GM18873 (cell line): ENCODE measurements around the gene CAMK4.

ENCODE experiments used
- ATAC-seq: cut with Tn5 transposase; IDR thresholded peaks from one replicate; pipeline ENCODE4 v1.9.1; 2021; ENCODE audit warnings: mild to moderate bottlenecking, moderate library complexity, moderate number of reproducible peaks; ENCODE audit not compliant: unreplicated experiment, low FRiP score

CAMK4 gene

DNA sequence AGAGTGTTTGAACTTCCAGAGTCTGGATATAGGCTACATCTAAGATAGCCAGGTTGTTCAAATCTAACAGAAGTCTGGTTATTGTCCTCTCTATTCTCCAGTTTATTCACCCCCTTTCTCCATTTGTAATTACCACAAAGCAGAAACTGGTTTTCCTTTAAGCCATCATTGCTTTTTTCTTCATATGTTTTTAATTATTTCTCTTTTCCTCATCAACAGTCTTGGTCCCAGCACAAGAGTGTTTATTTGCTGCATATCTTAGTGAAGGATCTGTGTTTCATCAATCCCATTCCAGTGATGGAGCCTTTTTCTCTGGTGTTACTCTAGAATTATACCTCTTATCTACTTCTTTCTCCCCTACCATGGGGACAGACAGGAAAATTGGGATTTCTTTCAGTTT is 142.2 kb downstream of the CAMK4 start:
- ATAC-seq: no peak

DNA sequence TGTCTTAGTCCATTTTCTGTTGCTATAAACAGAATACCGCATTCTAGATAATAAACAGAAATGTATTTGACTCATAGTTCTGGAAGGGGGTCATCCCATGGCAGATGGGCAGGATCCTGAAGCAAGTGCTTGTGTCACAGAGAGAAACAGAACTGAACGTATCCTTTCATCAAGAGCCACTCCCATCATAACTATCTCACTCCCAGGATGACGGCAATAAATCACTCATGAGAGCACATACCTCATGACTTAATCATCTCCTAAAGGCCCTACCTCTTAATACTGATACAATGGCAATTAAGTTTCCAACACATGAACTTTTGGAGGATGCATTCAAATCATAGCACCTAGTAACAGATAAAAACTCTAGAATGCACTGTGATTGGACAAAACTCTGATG is 142.9 kb downstream of the CAMK4 start:
- ATAC-seq: no peak

DNA sequence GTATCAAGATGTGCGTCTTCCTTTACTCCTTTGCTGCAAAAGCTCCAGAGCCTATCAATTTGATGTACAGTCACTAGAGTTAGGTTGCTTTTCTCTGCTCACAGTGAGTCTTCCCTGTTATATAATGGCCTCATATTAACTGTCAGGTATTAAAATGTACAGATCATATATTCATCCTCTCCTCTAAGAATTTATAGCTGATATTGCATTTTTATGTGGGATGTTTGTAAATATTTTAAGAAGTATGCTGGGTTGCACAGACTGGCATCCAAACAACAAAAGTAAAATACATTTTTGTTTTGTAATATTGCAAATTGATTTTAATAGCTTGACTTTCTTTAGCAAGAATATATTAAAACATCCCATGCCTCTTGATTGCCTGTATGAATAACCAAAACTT is 148.6 kb downstream of the CAMK4 start:
- no peak for ATAC-seq

DNA sequence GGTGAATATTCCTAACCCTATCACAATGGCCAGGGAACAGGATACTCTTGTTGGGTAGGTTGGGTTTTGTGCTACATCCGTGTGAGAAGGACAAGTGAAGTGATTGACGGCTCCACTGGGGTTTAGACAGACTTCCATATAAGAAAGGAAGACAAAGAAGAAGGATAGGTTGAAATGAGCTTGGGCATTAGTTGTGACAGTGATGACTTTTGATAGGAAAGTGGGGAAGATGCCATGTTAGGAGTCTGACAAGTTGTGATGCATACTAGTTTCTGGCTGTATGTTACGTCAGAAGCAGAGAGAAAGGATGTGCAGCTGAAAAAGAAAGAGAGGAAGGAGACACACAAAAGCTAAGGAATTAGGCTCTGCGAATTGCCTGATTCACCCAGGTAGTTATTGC is 150.2 kb downstream of the CAMK4 start:
- no peak for ATAC-seq

DNA sequence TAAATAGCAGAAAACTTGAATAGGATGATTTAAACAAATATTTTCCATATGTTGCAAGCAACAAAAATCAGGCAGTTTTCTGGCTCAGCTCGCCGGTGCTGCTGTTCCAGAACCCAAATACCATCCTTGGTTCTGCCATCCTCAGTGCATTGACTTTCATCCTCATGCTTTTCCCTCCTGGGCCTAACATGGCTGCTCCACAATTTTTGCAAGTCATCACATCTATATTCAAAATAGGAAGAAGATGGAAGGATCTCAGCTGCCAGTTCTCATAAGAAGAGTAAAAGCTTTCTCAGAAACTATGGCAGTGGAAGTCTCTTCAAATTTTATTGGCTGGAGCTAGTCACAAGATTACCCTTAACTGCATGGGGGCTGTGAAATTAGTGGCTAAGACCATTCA is 151.5 kb downstream of the CAMK4 start:
- no peak for ATAC-seq

DNA sequence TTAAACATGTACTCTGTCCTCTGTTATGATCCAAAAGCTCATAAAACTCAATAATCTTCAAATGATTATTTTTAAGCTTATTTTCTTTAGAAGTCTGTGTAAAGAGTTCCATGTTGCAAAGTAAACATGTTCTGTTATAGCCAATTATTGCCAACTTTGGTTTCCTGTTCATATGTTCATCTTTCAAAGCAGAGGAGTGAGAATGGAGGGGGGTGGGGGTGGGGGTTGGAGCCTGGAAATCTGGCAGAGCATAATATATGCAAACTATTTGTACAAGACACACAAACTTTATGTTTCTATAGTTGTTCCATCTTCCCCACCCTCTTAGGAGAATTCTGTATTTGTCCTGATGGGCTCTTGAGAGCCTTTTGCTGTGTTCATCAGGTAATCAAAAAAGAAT is 153.1 kb downstream of the CAMK4 start:
- no peak for ATAC-seq

DNA sequence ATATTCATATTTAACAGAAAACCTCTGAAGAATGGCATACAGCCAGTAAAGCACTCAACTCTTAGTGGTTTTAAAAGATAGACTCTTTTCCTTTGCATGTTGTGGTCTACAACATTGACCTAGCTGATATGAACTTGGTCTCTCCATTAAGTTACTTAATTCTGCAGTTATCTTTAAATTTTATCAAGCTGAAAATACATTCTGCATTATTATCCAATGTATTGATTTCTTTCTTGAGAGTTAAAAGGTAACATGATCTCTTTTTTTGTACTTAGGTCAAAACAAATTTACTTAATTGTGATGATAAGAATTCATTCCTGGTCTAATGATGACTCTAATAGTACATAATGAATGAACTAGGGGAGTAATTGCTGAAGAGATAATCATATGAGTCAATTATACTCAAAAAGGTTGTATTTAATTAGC is 155.2 kb downstream of the CAMK4 start:
- no peak for ATAC-seq

DNA sequence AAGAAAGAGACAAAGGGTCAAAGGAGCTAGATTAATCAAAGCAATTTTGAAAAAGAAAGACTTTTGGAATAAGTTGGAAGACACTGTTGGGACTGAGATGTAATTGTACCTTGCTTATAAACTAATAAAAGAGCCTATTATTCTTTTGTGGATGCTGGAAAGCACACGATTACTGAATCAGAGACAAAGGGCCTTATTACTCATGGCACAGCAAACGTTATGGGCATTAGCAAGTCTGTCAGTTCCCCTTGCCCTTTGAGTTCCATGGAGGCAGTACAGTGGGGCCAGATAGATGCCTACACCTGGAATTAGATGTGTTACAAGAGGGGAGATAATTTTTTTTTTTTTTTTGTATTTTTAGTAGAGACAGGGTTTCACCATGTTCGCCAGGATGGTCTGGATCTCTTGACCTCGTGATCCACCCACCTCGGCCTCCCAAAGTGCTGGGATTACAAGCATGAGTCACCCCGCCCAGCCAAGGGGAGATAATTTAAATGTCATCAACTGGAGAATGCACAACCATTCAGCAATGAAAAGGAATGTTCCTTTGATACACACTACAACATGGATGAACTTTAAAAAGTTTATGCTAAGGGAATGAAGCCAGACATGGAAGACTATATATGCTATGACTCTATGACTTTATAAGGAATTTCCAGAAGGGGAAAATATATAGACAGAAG is 159.2 kb downstream of the CAMK4 start:
- ATAC-seq: no peak

DNA sequence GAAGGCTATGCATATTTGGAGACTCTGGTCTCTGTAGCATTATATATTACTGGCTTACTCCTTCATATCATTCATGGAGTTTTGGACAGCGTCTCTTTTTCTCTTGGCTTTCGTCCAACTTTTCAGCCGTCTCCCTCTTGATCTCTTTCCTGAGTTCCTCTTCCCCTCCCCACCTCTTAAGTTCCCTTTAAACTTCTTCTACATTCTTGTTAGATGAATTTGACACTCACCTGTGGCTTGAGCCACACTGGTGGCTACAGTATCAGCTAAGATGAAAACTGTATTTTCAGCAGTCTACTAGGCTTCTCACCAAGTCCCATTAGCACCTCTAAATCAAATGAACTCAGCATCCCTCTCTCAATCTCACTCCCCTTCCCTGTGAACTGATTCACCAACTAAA is 160.0 kb downstream of the CAMK4 start:
- no peak for ATAC-seq

DNA sequence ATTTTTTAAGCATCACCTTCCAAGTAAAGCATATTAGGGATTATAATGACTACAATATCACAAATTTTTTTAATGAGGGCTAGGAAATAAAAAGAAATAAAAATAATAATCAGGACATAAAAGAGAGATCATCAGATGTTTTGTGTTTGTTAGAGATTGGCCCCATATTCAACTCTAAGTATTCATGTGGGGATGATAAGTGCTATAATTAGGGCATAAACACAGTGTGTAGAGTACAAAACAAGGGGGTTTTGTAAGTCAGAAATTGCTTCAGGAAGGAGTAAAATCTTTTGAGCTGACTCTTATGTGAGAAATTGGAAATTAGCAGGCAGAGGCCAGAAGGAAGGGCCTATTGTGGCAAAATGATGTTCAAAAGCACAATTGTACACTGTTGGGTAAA is 160.9 kb downstream of the CAMK4 start:
- ATAC-seq: no peak

DNA sequence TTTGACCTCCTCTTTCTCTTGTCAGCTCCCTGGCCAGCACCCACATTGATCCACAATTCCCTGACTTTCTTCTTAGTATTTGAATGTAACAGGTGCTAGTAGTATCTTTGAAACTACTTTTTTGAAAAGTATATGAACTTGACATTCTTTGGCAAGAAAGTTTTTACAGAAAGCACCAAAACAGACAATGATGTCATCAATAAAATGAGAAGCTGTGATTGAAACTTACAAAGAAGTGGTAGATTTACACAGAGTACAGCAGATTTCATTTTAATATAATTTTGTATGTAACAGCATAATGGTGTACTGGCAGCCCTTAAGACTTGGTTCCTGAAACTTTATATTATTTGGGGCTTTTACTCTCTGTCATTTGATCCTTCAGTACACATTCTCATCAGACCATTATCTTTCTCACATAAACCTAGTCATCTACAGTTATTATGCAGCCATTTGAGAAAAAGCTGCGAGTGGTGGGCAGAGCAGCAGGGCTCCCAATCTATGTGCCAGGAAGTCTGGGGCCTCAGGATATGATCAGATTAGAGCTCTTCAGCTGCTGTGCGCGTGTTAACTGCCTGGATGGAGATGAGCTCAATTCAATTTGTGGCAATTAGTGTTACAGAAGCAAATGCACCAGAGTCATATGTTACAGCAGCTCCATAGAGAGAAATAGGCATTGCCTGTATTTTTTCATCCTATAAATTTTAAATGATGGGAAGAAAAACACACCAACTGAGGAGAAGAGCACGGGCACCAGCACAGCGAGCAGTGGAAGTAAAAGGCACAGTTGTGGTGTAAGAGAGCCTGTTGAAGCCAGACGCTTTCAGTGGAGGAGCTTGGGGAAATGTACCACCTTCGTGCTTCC is 162.0 kb downstream of the CAMK4 start:
- no peak for ATAC-seq

DNA sequence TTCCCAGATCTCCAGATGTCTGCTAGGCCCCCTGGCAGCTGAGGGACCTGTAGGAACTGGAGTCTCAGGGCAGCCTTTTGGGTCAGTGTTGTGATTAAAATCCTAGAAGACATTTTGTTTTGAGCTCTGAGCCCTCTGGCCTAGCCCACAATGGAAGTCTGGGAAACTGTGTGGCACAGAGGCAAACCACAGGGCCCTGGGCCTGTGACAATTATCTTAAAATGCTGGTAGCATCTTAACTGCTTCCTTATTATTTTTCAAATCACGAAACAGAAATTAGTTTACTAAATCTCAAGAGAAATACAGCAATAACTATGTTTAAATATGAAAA is 162.6 kb downstream of the CAMK4 start:
- no peak for ATAC-seq

DNA sequence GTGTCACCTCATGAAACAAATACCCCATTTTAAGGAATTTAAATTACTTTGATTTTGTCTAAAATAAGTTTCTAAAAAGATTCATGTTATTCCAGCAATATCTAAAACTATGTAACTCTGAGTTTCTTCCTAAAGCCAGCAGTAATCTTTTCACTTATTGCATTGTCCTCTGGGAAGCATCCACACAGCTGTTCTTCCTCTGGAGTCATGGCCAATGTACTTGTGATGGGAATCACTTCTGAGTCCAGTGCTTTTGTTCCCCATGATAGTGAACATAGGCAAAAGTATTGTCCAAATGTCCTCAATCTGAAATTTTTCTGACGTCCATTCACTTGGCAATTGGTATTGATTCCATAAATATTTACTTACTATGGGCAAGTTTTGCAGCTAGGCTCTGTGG is 163.2 kb downstream of the CAMK4 start:
- no peak for ATAC-seq

DNA sequence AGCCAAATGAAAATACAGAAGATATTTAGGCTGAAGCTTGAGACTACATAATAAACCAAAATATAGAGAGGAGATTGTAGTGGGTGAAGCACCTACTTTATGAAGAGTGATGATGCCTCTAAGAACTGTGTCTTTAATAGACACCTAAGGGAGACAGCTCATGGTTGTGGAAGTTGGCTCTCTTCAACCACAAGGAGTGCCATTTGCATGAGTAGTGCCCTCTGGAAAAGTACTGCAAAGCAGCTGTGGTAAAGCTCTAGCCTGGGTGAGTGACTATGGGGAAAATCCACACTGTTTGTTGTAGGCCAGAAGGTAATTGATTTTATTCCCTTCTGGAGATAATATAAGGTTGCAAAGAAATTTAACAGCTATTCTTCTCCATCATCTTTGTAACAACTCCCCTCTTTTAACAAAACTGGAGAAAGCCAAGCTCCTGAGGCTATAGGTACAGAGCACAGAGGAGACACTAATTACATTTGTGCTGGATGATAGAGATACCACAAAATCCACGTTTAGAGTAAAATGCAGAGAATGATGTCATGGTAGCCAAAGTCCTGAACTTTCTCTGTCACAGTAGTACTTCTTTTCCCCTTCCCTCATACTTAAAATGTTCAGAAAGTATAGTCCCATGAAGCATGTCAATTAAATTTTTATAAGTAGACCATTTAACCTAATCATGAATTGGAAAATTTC is 165.4 kb downstream of the CAMK4 start:
- ATAC-seq: no peak

DNA sequence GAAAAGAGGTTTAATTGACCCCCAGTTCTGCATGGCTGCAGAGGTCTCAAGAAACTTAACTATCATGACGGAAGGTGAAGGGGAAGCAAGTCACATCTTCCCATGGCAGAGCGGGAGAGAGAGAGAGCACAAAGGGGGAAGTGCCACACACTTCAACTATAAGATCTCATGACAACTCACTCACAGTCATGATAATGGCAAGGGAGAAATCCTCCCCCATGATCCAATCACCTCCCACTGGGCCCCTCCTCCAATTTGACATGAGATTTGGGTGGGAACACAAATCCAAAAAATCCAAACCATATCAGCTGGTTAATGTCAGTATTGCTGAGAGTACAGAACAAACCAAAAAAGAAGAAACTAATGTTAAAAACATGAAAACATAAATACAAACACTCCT is 168.0 kb downstream of the CAMK4 start:
- ATAC-seq: no peak

DNA sequence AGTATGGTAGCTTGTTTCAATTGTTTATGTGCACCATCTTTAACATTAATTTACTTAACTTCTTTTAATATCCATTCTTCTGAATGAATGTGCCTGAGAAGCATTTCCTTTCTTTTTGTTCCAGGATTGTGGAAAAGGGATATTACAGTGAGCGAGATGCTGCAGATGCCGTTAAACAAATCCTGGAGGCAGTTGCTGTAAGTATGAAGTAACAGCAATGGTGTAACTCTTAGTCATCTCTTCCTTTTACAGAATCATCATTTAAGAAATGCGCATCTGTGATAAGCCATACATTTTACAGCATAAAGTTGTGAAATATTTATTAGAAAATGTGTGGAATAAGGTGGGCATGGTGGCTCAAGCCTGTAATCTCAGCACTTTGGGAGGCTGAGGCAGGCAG is 170.4 kb downstream of the CAMK4 start:
- ATAC-seq: no peak

DNA sequence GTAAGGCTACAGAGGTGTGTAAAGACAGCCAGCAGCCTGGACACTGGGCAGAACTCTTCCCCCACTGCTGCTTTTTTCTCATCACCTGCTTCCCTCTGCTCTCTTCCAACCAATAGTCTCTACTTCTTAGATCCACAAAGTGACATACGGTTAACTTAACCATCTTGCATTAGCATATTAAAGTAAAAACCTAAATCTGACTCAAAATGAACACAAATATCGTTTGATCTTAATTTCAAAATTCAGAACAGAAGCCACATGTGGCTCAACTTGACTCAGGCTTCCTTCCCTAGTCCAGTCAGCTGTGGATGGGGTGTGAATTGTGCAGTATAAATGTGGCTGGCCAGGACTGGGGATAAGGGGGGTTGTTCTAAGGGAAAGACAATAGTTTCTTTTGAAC is 173.8 kb downstream of the CAMK4 start:
- no peak for ATAC-seq

DNA sequence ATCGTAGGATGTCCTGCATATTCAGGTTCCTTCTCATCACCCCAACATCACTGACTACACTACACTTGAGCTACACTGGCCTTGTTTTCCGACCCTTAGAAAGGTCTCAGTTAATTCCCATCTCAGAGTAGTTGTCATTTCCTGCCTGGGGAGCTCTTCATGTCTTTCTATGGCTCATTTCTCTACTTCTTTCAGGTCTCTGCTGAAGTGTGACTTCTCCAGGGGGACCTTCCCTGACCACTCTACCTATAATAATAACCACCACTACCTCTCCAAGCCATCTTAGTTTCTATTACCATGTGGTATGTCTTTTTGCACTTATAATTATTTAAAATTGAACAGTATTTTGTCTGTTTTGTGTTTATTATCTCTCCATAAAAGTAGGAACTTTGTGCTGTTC is 174.9 kb downstream of the CAMK4 start:
- ATAC-seq: no peak

DNA sequence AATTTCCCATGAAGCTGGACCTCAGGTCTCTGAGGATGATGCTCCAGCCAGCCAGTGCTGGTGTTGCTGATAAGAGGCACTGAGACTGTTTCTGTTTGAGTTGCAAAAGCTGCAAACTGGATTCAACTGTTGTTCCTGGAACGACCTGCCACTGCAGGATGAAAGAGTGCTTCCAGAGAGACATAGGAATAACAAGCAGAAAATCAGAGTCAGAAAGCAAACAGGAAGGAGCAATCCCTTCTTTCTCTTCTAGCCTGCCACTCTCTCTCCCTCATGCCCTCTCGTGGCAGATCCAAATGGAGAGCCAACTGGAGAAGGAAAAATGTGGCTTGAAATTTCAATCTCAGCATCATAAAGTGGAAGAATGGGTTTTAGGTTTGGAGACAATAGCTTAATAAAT is 177.7 kb downstream of the CAMK4 start:
- ATAC-seq: no peak

DNA sequence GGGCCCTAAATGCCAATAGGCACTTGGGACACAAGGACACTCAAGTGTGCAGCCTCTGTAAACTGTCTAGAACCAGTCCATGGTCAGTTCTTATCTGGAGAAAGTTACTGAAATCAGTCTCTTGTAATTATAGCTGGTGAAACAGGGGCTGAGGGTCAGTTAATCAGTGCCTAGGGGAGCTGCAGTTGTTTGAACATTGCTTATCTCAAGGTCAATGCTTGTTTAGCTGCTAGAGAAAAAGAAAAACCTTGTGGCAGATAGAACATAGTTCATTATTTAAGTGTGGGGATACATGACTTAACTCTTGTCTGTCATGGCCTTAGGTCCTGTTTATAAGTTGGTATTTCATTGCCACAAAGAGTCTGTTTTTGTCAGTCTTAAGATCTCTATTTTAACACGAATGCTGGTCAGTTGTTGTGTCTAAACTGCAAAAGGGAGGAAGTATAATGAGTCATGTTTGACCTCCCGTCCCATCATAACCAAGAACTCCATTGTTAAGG is 180.1 kb downstream of the CAMK4 start:
- ATAC-seq: no peak

DNA sequence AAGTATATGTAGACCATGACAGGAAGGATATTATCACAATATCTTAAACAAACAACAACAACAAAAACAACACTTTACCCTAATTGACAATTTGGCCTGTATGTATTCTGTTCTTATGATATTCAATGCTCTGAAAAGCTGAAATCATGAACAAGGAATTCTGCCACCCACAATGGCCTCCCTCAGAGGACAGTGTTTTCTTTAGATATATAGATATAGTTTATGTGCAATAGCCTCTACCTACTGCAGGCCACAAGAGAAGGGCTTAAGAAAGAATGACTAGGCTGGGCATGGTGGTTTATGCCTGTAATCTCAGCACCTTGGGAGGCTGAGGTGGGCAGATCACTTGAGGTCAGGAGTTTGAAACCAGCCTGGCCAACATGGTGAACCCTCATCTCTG is 183.4 kb downstream of the CAMK4 start:
- no peak for ATAC-seq
